H9 (cell line): ENCODE results near the gene ZHX3. TPM values are rescaled to one million over a fixed set of nuclear protein-coding genes. Genes with fewer than 3 reads are reported as not detected.

ENCODE experiments used
- DNase-seq: peaks from one replicate; pipeline ENCODE4 v3.0.0-alpha.2; 2017
- H2AFZ ChIP-seq: one replicate; pipeline ENCODE4 v1.6.1; 2013; ENCODE audit warnings: mild to moderate bottlenecking, low read length, control low read depth, moderate library complexity
- H2AK5ac ChIP-seq: 2 replicates; pipeline ENCODE4 v1.6.1; 2013; ENCODE audit warnings: low read length, control low read depth, mixed read lengths; ENCODE audit not compliant: insufficient read length
- H2BK120ac ChIP-seq: one replicate; pipeline ENCODE4 v1.6.1; 2013; ENCODE audit warnings: low read depth, mild to moderate bottlenecking, low read length, control low read depth, inconsistent platforms; ENCODE audit not compliant: poor library complexity, severe bottlenecking
- H2BK12ac ChIP-seq: 2 replicates; pipeline ENCODE4 v1.6.1; 2013; ENCODE audit warnings: low read length, control low read depth, mixed read lengths, low read depth; ENCODE audit not compliant: insufficient read length
- H2BK15ac ChIP-seq: 2 replicates; pipeline ENCODE4 v1.6.1; 2013; ENCODE audit warnings: low read depth, low read length, control low read depth
- H2BK20ac ChIP-seq: one replicate; pipeline ENCODE4 v1.6.1; 2013; ENCODE audit warnings: low read depth, mild to moderate bottlenecking, low read length, control low read depth, inconsistent platforms; ENCODE audit not compliant: poor library complexity, severe bottlenecking
- H2BK5ac ChIP-seq: 2 replicates; pipeline ENCODE4 v1.6.1; 2013; ENCODE audit warnings: low read length, control low read depth, mixed read lengths; ENCODE audit not compliant: insufficient read length
- H3K14ac ChIP-seq: 2 replicates; pipeline ENCODE4 v1.6.1; 2013; ENCODE audit warnings: low read length, control low read depth; ENCODE audit not compliant: insufficient read depth
- H3K18ac ChIP-seq: 2 replicates; pipeline ENCODE4 v1.6.1; 2013; ENCODE audit warnings: low read depth, mild to moderate bottlenecking, mixed read lengths, low read length, control low read depth; ENCODE audit not compliant: insufficient read length
- H3K23ac ChIP-seq: 2 replicates; pipeline ENCODE4 v1.6.1; 2013; ENCODE audit warnings: low read length, control low read depth, mixed read lengths, low read depth; ENCODE audit not compliant: insufficient read length
- H3K23me2 ChIP-seq: 2 replicates; pipeline ENCODE4 v1.6.1; 2013; ENCODE audit warnings: low read depth, mild to moderate bottlenecking, mixed read lengths, low read length, control low read depth; ENCODE audit not compliant: insufficient read length, poor library complexity, severe bottlenecking
- H3K27ac ChIP-seq: 2 replicates; pipeline ENCODE4 v1.5.1; 2013; ENCODE audit warnings: low read length, control low read depth, mixed read lengths, low read depth; ENCODE audit not compliant: insufficient read length
- H3K27me3 ChIP-seq: 2 replicates; pipeline ENCODE4 v1.6.1; 2013; ENCODE audit warnings: low read length, control low read depth, inconsistent platforms; ENCODE audit not compliant: insufficient read depth
- H3K4ac ChIP-seq: 2 replicates; pipeline ENCODE4 v1.6.1; 2013; ENCODE audit warnings: low read depth, mild to moderate bottlenecking, control low read depth, inconsistent platforms, low read length, moderate library complexity
- H3K4me1 ChIP-seq: 2 replicates; pipeline ENCODE4 v1.6.1; 2013; ENCODE audit warnings: low read length, control low read depth, inconsistent platforms; ENCODE audit not compliant: insufficient read depth
- H3K4me2 ChIP-seq: 2 replicates; pipeline ENCODE4 v1.6.1; 2013; ENCODE audit warnings: low read length, control low read depth, mixed read lengths; ENCODE audit not compliant: insufficient read length, insufficient read depth
- H3K56ac ChIP-seq: 2 replicates; pipeline ENCODE4 v1.6.1; 2013; ENCODE audit warnings: low read depth, mild to moderate bottlenecking, mixed read lengths, low read length, control low read depth; ENCODE audit not compliant: insufficient read length
- H3K79me1 ChIP-seq: 2 replicates; pipeline ENCODE4 v1.6.1; 2013; ENCODE audit warnings: low read depth, mild to moderate bottlenecking, moderate library complexity, low read length, control low read depth, inconsistent platforms; ENCODE audit not compliant: insufficient read depth, poor library complexity, severe bottlenecking
- H3K79me2 ChIP-seq: 2 replicates; pipeline ENCODE4 v1.6.1; 2013; ENCODE audit warnings: low read length, control low read depth, inconsistent platforms; ENCODE audit not compliant: insufficient read depth
- H3K9ac ChIP-seq: 2 replicates; pipeline ENCODE4 v1.6.1; 2013; ENCODE audit warnings: low read length, control low read depth, mixed read lengths; ENCODE audit not compliant: insufficient read length; ENCODE audit errors: extremely low read depth
- H3K9me3 ChIP-seq: one replicate; pipeline ENCODE4 v1.6.1; 2013; ENCODE audit warnings: low read depth, low read length, inconsistent platforms; ENCODE audit not compliant: control insufficient read depth
- H3T11ph ChIP-seq: one replicate; pipeline ENCODE4 v1.6.1; 2013; ENCODE audit warnings: mild to moderate bottlenecking, low read length, control low read depth, inconsistent platforms
- H4K20me1 ChIP-seq: one replicate; pipeline ENCODE4 v1.6.1; 2013; ENCODE audit not compliant: control insufficient read depth, insufficient read length, insufficient read depth
- H4K5ac ChIP-seq: 2 replicates; pipeline ENCODE4 v1.6.1; 2013; ENCODE audit warnings: low read depth, mild to moderate bottlenecking, mixed read lengths, low read length, control low read depth; ENCODE audit not compliant: insufficient read length
- H4K8ac ChIP-seq: replicated peaks from 2 replicates; pipeline ENCODE4 v1.6.1; 2013; ENCODE audit warnings: low read length, control low read depth, mixed read lengths, low read depth; ENCODE audit not compliant: insufficient read length
- H4K91ac ChIP-seq: 2 replicates; pipeline ENCODE4 v1.6.1; 2013; ENCODE audit warnings: low read depth, mild to moderate bottlenecking, moderate library complexity, mixed read lengths, low read length, control low read depth; ENCODE audit not compliant: insufficient read length
- H3K27ac Mint-ChIP-seq, 3 experiments: 2 replicates in 2 of 3; 3 replicates in 1 of 3; pipeline ENCODE4 v1.8.0; 2020 to 2021; ENCODE audit warnings: mixed read lengths in 3 of 3, mild to moderate bottlenecking in 1 of 3, moderate library complexity in 1 of 3
- H3K27me3 Mint-ChIP-seq: 2 replicates; pipeline ENCODE4 v1.8.0; 2021; ENCODE audit warnings: low read depth, mild to moderate bottlenecking, moderate library complexity, mixed read lengths
- H3K36me3 Mint-ChIP-seq, 3 experiments: 2 replicates in 2 of 3; 3 replicates in 1 of 3; pipeline ENCODE4 v1.8.0; 2020 to 2021; ENCODE audit warnings: low read depth in 3 of 3, mixed read lengths in 3 of 3; ENCODE audit not compliant: insufficient read depth in 1 of 3
- H3K4me1 Mint-ChIP-seq, 2 experiments: 2 replicates each; pipeline ENCODE4 v1.8.0; 2020; ENCODE audit warnings: mixed read lengths in 2 of 2
- H3K4me3 Mint-ChIP-seq, 2 experiments: 2 replicates in 1 of 2; 3 replicates in 1 of 2; pipeline ENCODE4 v1.8.0; 2020 to 2021; ENCODE audit warnings: mild to moderate bottlenecking in 2 of 2, mixed read lengths in 2 of 2, moderate library complexity in 1 of 2
- H3K9me3 Mint-ChIP-seq, 2 experiments: 2 replicates in 1 of 2; 3 replicates in 1 of 2; pipeline ENCODE4 v1.8.0; 2020; ENCODE audit warnings: mild to moderate bottlenecking in 2 of 2, mixed read lengths in 2 of 2, moderate library complexity in 1 of 2
- CTCF ChIP-seq: fragments of 200-600 bp; sonication (generic); conservative IDR thresholded peaks from 3 replicates; pipeline ENCODE4 v1.8.0; 2021; ENCODE audit warnings: antibody characterized with exemption, mild to moderate bottlenecking
- total RNA-seq: library from RNA; stranded (reverse); gene quantifications from 2 replicates; pipeline ENCODE4 v1.2.1, GENCODE V29; 2021

The ZHX3 gene
- total RNA-seq, 1 experiment from 2014 or later = 4.4 TPM

GRCh38 chr20:41222703-41223102 is 94.8 kb downstream of the ZHX3 start:
- Mint-ChIP-seq H3K4me3 (no peak overlapping the region), H3K27ac (no peak overlapping the region), H3K4me1 (no peaks in the 10 kb centered on the region), H3K27me3 (peaks cover 1% of the 10 kb centered on the region; the same call in 1 of the 2 replicates), H3K36me3 (no peaks in the 10 kb centered on the region), H3K9me3 (no peaks in the 10 kb centered on the region)
- Histone ChIP-seq H3K23ac (no peak overlapping the region), H3K18ac (no peak overlapping the region), H3K9me3 (no peaks in the 10 kb centered on the region), H3K4ac (no peak overlapping the region), H3K14ac (no peak overlapping the region), H4K91ac (no peak overlapping the region), H3K27ac (no peak overlapping the region), H3K9ac (no peak overlapping the region), H3K79me2 (no peaks in the 10 kb centered on the region), H4K8ac (no peak overlapping the region), H2BK120ac (no peak overlapping the region), H3K56ac (no peak overlapping the region), H3K23me2 (no peaks in the 10 kb centered on the region), H2BK12ac (no peak overlapping the region), H2BK15ac (no peak overlapping the region), H2AK5ac (no peak overlapping the region), H3K4me1 (no peaks in the 10 kb centered on the region), H2BK5ac (no peak overlapping the region), H2AFZ (no peak overlapping the region), H4K5ac (no peak overlapping the region), H3K4me2 (no peak overlapping the region), H3T11ph (no peak overlapping the region), H3K79me1 (no peaks in the 10 kb centered on the region), H4K20me1 (no peaks in the 10 kb centered on the region), H2BK20ac (no peak overlapping the region), H3K27me3 (no peaks in the 10 kb centered on the region)
- TF ChIP-seq CTCF = no peak
- no peak for DNase-seq
